ENCODE data around the gene PAX5.

The PAX5 gene

DNA sequence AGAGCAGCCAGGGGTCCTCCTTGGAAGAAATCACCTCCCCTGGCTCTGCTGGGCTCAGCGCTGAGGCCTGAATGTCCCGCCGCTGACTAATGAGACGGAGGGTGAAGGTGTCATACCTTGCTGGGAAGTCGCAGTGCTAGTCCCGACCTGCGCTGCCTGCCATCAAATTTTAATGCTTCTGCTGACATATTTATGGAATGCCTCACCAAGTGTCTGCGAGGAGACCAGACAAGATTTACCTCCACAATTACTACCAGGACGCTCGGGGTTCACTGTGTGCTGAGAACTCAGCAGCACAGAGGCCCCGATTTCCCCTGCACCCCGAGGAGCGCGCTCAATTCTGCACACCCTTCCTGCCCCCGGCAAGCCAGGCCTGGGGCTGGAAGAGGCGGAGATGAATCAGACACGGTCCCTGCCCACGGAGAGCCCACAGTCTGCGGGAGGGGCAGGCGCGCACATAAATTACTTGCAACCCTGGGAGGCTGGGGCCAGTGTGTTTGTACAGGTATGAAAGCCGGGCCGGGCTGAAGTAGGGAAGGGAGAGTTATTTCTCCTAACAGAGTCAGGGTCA lies 175.2 kb downstream of the PAX5 start:
- no peak for DNase-seq (ENCODE audit: low spot score)

GRCh38 chr9:36855448-36856315 lies 178.4 kb downstream of the PAX5 start:
- no peak for DNase-seq (ENCODE audit: low spot score)

GRCh38 chr9:36854751-36855150 lies 179.3 kb downstream of the PAX5 start:
- DNase-seq (ENCODE audit: low spot score), result no peak

GRCh38 chr9:36854034-36854433 lies 180.0 kb downstream of the PAX5 start:
- DNase-seq (ENCODE audit: low spot score), result no peak

DNA sequence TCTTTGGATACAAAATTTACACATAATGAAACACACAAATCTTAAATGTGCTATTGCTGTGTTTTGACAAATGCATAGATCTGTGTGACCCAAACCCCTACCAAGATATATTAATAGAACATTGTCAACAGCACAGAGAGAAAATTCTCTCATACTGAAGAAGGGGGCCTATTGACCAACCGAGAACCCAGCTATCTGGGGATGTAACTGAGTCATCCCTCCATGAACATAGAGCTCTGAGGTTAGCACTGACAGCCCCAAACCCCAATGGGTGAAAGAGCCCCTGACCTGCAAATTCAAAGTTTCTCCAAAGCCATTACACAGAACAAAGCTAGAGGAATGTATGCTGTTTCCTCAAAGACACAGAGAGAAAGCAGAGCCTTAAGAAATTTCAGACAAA lies 180.8 kb downstream of the PAX5 start:
- DNase-seq (ENCODE audit: low spot score), result no peak

- DNase-seq (ENCODE audit: low spot score), result no peak
Observed at GRCh38 chr9:36849943-36850342, 184.1 kb downstream of the PAX5 start.

GRCh38 chr9:36848946-36849345 lies 185.1 kb downstream of the PAX5 start:
- no peak for DNase-seq (ENCODE audit: low spot score)

DNA sequence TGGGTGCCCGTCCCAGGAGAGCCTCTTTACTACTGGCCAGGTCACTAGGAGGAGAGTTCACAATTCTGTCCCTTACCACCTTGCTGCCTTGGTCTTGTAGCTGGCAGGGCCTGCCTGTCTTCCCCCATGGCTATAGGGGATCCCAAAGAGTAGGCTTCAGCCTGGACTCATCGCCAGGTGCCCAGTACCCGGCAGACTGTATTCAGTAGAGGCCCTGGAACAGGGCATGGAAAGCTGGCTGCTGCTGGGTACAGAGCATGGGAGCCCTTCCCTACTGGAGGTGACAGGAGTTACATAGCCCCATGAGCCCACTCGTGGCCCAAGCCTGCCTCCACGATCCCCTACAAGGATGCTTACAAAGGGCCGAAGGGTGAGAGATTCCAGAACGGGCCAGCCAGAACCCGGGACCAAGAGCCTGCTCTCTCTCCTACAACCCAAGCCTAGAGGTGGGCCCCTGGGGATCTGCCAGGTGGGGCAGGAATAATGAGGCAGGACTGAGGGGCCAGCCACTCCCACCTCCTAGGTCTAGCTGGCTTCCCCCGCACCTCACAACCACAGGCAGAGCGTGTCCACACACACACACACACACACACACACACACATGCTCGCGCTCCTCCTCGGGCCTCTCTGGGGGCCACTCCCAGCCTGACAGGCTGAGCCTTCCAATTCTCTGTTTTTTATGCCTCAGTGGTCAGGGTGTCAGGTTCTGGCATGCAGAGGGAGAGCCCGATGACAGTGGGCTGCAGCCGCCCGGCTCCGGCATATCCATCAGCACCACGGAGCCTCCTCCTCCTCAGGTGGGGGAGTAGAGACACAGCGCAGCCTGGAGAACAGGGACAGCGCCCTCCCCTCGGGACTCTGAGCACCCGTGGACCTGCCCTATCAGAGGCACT lies 186.0 kb downstream of the PAX5 start:
- DNase-seq (ENCODE audit: low spot score), result peak; percentile 81

DNA sequence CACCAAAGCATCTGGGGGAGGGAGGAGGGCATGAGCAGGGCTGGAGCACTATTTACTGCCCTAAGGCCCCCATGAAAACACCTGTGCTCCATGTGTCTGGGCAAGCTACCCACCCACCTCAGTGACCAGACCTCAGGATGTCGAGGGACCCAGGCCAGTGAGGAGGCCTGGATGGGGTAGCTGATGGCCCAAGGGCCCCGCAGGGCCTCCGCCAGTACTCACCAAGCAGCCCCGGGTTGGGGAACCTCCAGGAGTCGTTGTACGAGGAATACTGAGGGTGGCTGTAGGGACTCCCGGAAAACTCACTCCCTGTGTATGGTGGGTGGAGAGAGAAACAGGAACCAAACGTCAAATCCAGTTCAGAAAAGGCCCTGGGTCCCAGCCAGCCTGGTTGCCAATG lies 187.4 kb downstream of the PAX5 start:
- no peak for DNase-seq (ENCODE audit: low spot score)

- DNase-seq (ENCODE audit: low spot score), result no peak
Observed at GRCh38 chr9:36845844-36846243, 188.2 kb downstream of the PAX5 start.

- DNase-seq (ENCODE audit: low spot score), result no peak
Observed at GRCh38 chr9:36844961-36845360, 189.1 kb downstream of the PAX5 start.

DNA sequence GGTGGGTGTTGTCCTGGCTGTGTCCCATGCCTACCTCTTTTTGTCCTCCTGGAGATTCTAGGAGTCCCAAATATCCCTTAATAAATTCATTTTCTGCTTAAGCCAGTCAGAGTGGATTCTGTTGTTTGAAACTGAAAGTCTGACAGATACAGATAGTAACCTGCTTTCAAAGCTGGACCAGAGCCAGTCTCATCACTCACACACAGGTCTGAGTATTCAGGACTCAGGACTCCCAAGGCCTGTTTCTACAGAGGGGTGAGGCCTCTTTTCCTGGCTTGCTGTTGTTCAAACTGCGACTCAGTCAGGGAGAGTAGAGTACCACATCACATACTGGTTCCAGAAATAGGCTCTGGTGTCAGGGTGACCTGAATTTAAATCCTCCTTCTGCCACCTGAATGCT lies 190.1 kb downstream of the PAX5 start:
- no peak for DNase-seq (ENCODE audit: low spot score)

- no peak for DNase-seq (ENCODE audit: low spot score)
Observed at GRCh38 chr9:36842560-36843530, 191.2 kb downstream of the PAX5 start.

GRCh38 chr9:36840898-36841536 lies 193.1 kb downstream of the PAX5 start:
- no peak for DNase-seq (ENCODE audit: low spot score)

GRCh38 chr9:36839131-36839885 lies 194.8 kb downstream of the PAX5 start:
- DNase-seq (ENCODE audit: low spot score), result no peak

GRCh38 chr9:36837431-36838405 lies 196.3 kb downstream of the PAX5 start:
- no peak for DNase-seq (ENCODE audit: low spot score)

DNA sequence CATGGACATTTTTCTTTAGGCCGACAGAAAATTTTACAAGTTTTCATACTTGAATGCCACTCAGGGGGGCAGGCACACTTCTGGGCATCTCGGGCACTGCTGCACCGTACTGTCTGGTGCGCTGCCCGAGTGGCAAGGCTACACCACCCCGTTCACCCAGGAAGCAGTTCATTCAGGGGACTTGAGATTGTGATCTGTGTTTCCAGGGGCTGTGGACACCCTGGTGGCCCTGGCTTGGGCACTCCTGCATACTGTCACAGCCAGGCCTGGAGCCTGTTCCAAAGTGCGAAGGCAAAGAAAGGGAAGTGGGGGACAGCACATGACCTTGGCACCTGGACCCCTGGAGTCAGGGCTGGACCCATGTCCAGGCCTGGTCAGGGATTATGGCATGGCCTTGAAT lies 197.6 kb downstream of the PAX5 start:
- no peak for DNase-seq (ENCODE audit: low spot score)

- DNase-seq (ENCODE audit: low spot score), result no peak
Observed at GRCh38 chr9:36835271-36835996, 198.6 kb downstream of the PAX5 start.

Data from ecto neural progenitor cell (in vitro differentiated cells).